Skeletal muscle tissue (tissue), 4 donors: ENCODE results near the gene MORN1. TPM values are rescaled to one million over a fixed set of nuclear protein-coding genes. Genes with fewer than 3 reads are reported as not detected.

ENCODE experiments used
- H3K27ac ChIP-seq: one replicate; pipeline ENCODE4 v1.7.0; 2013; ENCODE audit warnings: mild to moderate bottlenecking, low read depth, low read length, inconsistent platforms
- H3K27me3 ChIP-seq, 3 donors: one replicate each; pipeline ENCODE4 v1.7.0; 2013; ENCODE audit warnings: low read length in 3 of 3; ENCODE audit not compliant: control insufficient read depth in 3 of 3, insufficient read depth in 3 of 3
- H3K36me3 ChIP-seq, 3 donors: one replicate each; pipeline ENCODE4 v1.7.0; 2013; ENCODE audit warnings: low read length in 3 of 3; ENCODE audit not compliant: control insufficient read depth in 3 of 3, insufficient read depth in 3 of 3
- H3K4me1 ChIP-seq, 3 donors: one replicate each; pipeline ENCODE4 v1.7.0; 2013; ENCODE audit warnings: low read length in 3 of 3, mild to moderate bottlenecking in 3 of 3; ENCODE audit not compliant: control insufficient read depth in 3 of 3, insufficient read depth in 3 of 3
- H3K4me3 ChIP-seq, 3 donors: one replicate each; pipeline ENCODE4 v1.7.0; 2013; ENCODE audit warnings: low read length in 3 of 3
- H3K9ac ChIP-seq, 3 donors: one replicate each; pipeline ENCODE4 v1.7.0; 2013; ENCODE audit warnings: low read length in 3 of 3, mild to moderate bottlenecking in 3 of 3, moderate library complexity in 2 of 3, low read depth in 1 of 3
- H3K9me3 ChIP-seq, 3 donors: one replicate each; pipeline ENCODE4 v1.7.0; 2013; ENCODE audit warnings: low read length in 3 of 3; ENCODE audit not compliant: control insufficient read depth in 3 of 3
- total RNA-seq: library from RNA; depleted of rRNA; stranded (reverse); fragments of >200 nt; gene quantifications from one replicate; pipeline ENCODE4 v1.2.3, GENCODE V29; 2014
- donor health status: Osteomylitis.

Gene MORN1
- total RNA-seq, 1 donor from 2014 or later: 4.2 TPM

DNA sequence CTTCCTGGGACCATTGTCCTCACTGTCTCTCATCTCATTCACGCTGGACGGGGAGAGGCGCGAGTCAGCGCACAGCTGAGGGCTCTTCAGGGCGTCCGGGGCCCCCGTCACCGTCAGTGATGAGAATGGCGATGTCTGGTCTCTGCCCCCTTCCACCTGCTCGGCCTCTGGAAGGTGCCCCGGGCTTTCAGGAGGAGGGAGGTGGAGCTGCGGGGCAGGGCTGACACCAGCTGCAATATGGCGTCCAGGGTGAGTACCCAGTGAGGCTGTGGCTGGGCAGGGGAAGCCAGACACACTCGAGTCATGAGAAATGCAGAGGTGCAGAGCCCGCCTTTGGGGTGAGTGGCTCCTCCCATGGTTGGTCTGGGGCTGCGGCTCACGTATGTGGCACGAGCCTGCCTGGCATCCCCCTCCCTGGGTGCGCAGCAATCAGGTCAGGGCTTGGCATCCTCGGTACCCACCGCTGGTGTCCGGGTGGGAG is 15.1 kb downstream of the MORN1 start:
- peaks cover 0 to 4% (median 0%) of the 10 kb centered on the region in 3 donors for H3K36me3 ChIP-seq
- peaks cover 0 to 30% (median 3%) of the 10 kb centered on the region in 3 donors for H3K27me3 ChIP-seq
- no peak overlapping the region for H3K27ac ChIP-seq
- H3K4me1 ChIP-seq: peaks cover 0 to 4% (median 2%) of the 10 kb centered on the region in 3 donors
- no peak overlapping the region for H3K9ac ChIP-seq
- H3K9me3 ChIP-seq: no peaks in the 10 kb centered on the region
- H3K4me3 ChIP-seq: no peak overlapping the region

DNA sequence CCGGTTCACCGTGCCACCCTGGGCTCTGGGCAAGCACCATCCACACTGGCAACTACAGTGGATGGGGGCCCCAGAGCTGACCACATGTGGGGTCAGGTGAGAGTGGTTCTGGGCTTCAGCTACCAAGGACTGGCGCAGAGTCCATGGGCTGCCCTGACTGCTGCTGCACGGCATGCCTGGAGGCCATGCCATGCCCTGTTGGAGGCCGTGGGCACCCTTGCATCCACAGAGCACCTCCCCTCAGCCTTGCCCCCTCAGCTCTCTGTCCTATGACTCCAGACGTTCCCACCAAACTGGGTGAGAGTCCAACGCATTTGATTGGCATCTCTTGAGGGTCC is 15.5 kb downstream of the MORN1 start:
- Histone ChIP-seq H3K27me3 (peaks cover 0 to 30% (median 3%) of the 10 kb centered on the region in 3 donors), H3K36me3 (peaks cover 0 to 4% (median 0%) of the 10 kb centered on the region in 3 donors), H3K27ac (no peak overlapping the region), H3K4me3 (no peak overlapping the region), H3K9ac (no peak overlapping the region), H3K4me1 (no peaks in the 10 kb centered on the region), H3K9me3 (no peaks in the 10 kb centered on the region)

DNA sequence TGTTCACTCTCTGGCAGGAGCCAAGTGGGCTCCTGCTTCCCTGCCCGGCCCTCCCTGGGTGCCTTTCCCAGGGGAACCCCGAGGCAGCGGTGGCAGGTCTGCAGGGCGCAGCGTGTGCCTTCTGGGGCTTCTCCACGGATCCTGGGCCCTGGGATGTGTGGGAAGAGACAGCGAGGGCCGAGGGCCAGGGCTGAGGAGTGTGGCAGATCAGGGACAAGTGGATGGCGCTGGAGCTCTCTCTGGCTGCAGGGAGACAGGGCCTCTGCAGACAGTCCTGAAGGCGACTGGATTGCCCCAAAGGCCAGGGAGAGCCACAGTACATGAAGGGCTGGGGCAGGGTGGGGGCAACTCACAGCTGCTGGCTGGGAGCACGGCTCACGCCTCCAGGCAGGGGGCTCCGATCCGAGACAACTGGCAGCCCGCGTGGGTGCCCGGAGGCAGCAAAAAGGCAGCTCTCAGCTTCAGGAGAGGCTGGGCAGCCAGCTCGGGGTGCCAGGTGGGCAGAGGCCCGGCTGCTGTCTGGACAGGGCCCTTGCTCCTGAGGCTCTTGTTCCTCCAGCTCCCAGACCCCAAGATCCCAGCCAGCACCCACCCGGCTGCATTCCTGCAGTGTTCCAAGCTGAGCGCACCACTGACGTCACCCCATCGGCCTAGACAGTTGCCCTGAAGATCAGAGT is 16.0 kb downstream of the MORN1 start:
- Histone ChIP-seq H3K9ac (no peak overlapping the region), H3K36me3 (peaks cover 0 to 4% (median 0%) of the 10 kb centered on the region in 3 donors), H3K9me3 (no peaks in the 10 kb centered on the region), H3K27ac (no peak overlapping the region), H3K27me3 (peaks cover 0 to 30% (median 3%) of the 10 kb centered on the region in 3 donors), H3K4me1 (no peaks in the 10 kb centered on the region), H3K4me3 (no peak overlapping the region)

DNA sequence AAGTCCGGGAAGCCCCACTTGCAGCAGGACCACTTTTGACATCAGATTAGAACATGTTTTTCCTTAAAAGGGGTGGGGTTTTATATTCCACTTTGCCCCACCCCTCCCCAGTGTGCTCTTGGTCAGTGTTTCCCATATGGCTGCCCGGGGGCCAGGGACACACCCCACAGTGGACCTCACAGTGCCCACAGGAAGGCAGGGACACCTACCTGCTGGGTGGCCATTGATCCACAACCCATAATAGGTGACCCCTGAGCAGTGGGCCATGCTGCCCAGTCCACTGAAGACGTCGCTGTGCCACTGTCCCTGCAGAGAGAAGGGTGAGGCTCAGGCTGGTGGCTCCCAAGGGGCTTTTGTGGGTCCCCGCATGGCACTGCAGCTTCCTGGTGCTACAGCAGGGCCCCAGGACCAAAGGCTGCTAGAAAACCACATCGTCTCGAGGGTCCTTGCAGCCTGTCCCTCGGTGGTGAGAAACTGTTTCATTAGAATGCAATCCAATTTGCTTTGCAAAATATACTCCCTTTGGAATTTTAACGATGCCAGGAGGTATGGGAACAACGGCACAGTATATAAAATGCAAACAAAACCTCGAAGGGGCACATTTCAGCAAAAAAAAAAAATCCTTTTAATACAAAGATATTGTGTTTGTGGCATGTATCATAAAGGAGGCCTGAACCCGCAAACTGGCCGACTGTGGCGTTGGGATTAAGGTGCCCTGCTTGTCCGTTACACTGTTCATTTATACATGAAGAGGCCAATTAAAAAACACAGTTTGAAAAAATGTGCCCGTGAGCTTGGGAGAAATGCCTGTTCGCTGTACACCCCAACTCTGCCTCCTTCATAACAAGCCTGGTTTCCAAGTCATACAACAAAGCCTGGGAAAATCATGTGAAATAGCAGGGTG is 16.9 kb downstream of the MORN1 start:
- Histone ChIP-seq H3K9me3 (no peaks in the 10 kb centered on the region), H3K27me3 (peaks cover 0 to 30% (median 3%) of the 10 kb centered on the region in 3 donors), H3K4me3 (no peak overlapping the region), H3K4me1 (no peaks in the 10 kb centered on the region), H3K27ac (no peak overlapping the region), H3K36me3 (peaks cover 0 to 4% (median 0%) of the 10 kb centered on the region in 3 donors), H3K9ac (no peak overlapping the region)

DNA sequence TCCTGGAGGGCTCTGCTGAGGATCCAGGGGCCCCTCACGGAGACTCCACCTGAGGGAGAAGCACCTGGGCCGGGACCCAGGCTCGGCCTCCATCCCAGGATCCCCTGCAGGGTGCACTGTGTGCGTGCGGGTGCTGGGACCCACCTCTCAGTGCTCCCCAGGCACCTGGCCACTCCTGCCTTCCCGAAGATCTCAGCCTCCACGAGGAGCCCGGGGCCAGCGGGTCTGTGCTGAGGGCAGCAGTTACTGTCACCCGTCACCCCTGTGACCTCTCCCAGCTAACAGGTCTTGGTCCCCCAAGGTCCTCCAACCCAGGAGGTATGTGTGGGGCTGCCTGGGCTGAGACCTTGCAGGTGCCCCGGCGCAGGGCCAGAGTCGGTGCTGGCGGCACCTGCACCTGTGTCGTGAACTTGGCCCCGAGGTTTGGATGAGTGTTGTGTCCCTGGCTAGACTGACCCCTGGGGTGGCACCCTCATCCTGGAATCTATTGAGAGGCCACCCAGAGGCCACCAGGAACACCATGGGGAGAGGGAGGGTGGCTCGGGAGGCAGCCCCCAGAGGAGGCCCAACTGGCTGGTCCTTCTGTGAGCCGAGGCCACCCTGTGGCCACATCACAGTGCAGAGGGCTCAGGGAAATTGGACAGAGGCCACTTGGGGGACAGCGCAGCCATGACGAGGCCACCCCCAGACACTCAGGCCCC is 17.7 kb downstream of the MORN1 start:
- Histone ChIP-seq H3K27me3 (peaks cover 0 to 30% (median 3%) of the 10 kb centered on the region in 3 donors), H3K9ac (no peak overlapping the region), H3K4me1 (no peaks in the 10 kb centered on the region), H3K9me3 (no peaks in the 10 kb centered on the region), H3K4me3 (no peak overlapping the region), H3K27ac (no peak overlapping the region), H3K36me3 (peaks cover 0 to 4% (median 0%) of the 10 kb centered on the region in 3 donors)

DNA sequence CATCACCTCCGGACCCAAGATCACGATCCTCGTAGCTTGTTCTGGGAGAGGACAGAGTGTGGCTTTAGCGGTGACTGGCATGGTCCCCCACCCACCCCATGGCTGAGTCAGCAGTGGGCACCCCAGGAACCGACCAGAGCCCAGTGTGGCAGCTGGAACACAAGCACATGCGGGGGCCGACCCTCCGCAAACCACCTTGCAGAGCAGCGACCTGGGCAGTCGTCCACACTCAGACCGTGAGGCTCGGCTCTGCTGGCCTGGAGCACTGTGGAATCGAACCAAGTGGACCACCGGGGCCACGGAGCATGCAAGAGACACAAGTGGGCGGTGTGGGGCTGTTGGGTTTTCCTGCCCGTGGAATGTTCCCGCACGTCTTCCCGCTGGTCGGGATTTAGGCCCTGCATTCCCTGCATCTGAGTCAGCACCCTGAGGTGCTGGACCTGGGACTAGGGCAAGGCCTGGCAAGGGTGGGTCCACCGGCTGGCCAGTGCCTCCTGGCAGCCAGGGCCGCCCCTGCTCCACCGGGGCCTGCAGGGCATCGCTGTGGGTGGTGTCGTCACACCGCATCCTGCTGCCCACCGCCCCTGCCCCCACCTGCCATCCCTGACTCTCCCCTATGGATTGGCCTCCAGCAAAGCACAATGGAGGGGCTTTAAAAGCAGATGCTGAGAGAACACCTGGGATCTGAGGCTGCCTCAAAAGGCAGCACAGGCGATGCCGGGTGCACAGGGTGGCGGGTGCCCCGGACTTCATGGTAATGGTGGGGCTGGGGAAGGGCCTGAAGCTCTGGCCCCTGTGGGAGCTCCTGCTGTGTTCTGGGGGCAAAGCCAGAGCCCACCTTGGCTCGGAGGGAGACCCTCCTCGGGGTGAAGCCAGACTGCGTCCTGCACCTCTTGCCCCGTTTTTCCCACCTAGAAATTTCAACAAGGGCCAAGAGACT is 18.5 kb downstream of the MORN1 start:
- Histone ChIP-seq H3K9me3 (no peaks in the 10 kb centered on the region), H3K9ac (no peak overlapping the region), H3K4me3 (no peak overlapping the region), H3K27ac (no peak overlapping the region), H3K36me3 (peaks cover 0 to 4% (median 0%) of the 10 kb centered on the region in 3 donors), H3K4me1 (no peaks in the 10 kb centered on the region), H3K27me3 (peaks cover 0 to 30% (median 3%) of the 10 kb centered on the region in 3 donors)

DNA sequence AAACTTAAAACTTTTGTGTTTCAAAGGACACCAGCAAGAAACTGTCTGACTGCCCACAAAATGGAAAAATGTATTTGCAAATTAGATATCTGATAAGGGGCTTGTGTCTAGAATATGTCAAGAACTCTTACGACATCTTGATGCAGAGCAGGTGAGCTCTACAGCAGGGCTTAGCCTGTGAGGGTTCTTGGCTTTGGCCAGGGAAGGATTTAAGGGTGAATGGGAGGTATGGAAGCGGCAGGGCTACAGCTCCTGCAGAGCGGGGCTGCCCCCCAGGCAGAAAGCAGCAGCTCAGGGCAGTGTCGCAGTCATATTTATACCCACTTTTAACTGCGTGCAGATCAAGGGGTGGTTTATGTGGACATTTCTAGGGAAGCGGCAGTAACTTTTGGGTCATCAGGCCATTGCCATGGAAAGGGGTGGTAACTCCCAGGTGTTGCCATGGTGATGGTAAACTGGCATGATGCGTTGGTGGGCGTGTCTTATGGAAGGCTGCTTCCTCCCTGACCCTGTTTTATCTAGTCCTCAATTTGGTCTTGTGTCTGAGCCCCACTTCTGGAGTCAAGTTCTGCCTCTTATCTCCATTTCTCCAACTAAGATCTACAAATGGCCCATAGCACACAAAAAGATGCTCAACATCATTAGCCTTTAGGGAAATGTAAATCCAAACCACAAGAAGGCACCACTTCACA is 23.2 kb downstream of the MORN1 start:
- Histone ChIP-seq H3K9me3 (peaks cover 0 to 3% (median 0%) of the 10 kb centered on the region in 3 donors), H3K4me3 (no peak overlapping the region), H3K4me1 (no peaks in the 10 kb centered on the region), H3K36me3 (peaks cover 0 to 4% (median 0%) of the 10 kb centered on the region in 3 donors), H3K27ac (no peak overlapping the region), H3K9ac (no peak overlapping the region), H3K27me3 (no peaks in the 10 kb centered on the region)

DNA sequence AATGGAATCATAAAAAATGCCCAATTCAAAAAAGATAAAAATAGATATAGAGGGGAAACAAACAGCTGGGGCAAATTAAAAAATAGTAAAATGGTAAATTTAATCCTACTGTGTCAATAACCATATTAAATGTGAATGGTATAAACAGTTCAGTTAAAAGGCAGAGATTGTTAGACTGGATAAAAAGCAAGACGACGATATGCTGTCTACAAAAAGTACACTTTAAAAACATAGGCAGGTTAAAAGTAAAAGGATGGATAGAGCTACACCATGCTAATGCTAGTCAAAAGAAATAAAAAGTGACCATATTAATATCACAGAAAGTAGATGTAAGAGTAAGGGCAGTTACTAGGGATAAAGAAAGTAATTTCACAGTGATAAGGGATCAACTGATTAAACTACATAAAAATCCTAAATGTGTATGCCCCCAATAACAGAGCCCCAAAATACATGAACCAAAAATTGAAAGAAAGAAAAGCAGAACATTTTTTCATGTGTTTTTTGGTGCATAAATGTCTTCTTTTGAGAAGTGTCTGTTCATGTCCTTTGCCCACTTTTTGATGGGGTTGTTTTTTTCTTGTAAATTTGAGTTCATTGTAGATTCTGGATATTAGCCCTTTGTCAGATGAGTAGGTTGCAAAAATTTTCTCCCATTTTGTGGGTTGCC is 27.4 kb downstream of the MORN1 start:
- H3K4me3 ChIP-seq: no peak overlapping the region
- no peak overlapping the region for H3K27ac ChIP-seq
- no peaks in the 10 kb centered on the region for H3K36me3 ChIP-seq
- no peaks in the 10 kb centered on the region for H3K4me1 ChIP-seq
- no peak overlapping the region for H3K9ac ChIP-seq
- no peaks in the 10 kb centered on the region for H3K27me3 ChIP-seq
- peaks cover 0 to 3% (median 0%) of the 10 kb centered on the region in 3 donors for H3K9me3 ChIP-seq
